H1 (cell line): ENCODE data around the gene MSN. TPM values are rescaled to one million over a fixed set of nuclear protein-coding genes. Genes with fewer than 3 reads are reported as not detected.

Experiments used
- CTCF ChIA-PET: fragments of 300-600 bp; sonication (Branson Sonifier 250); formaldehyde crosslinking; loops from one replicate; lab custom pipeline; 2021; ENCODE audit not compliant: partially characterized antibody; lab: Charles Lee
- POLR2A ChIA-PET: fragments of 300-600 bp; sonication (Branson Sonifier 250); formaldehyde crosslinking; loops from one replicate; lab custom pipeline; 2021; ENCODE audit warnings: inconsistent platforms; ENCODE audit not compliant: partially characterized antibody; lab: Charles Lee
- DNase-seq, 2 experiments: peaks; one replicate each; pipeline versions ENCODE4 v3.0.0 to v3.0.0-alpha.2; 2010 to 2022; ENCODE audit warnings: low spot score in 2 of 2, low read depth in 1 of 2, mixed read lengths in 1 of 2
- FAIRE-seq: peaks from 2 replicates; lab custom pipeline; 2011; peaks lifted over from hg19 to GRCh38; lab: Jason Lieb, UNC
- H2AFZ ChIP-seq: 2 replicates; pipeline ENCODE4 v1.8.1; 2012; ENCODE audit warnings: low read length, inconsistent platforms
- H2AK5ac ChIP-seq: 2 replicates; pipeline ENCODE4 v1.6.1; 2013; ENCODE audit warnings: low read depth, low read length
- H2BK120ac ChIP-seq: replicated peaks from 2 replicates; pipeline ENCODE3; 2013; ENCODE audit warnings: low read depth, low read length, inconsistent platforms
- H2BK12ac ChIP-seq: 2 replicates; pipeline ENCODE4 v1.6.1; 2013; ENCODE audit warnings: low read depth, low read length
- H2BK15ac ChIP-seq: 2 replicates; pipeline ENCODE4 v1.6.1; 2013; ENCODE audit warnings: low read length
- H2BK20ac ChIP-seq: 2 replicates; pipeline ENCODE4 v1.6.1; 2013; ENCODE audit warnings: low read length
- H2BK5ac ChIP-seq: 2 replicates; pipeline ENCODE4 v1.6.1; 2013; ENCODE audit warnings: low read depth, low read length
- H3K14ac ChIP-seq: 2 replicates; pipeline ENCODE4 v1.6.1; 2013; ENCODE audit warnings: inconsistent platforms; ENCODE audit not compliant: insufficient read length
- H3K18ac ChIP-seq: 2 replicates; pipeline ENCODE4 v1.6.1; 2013; ENCODE audit warnings: low read length; ENCODE audit errors: extremely low read depth
- H3K23ac ChIP-seq: 2 replicates; pipeline ENCODE4 v1.6.1; 2013; ENCODE audit warnings: inconsistent platforms; ENCODE audit not compliant: insufficient read length
- H3K23me2 ChIP-seq: 2 replicates; pipeline ENCODE4 v1.6.1; 2013; ENCODE audit warnings: low read depth, low read length
- H3K27ac ChIP-seq: 2 replicates; pipeline ENCODE4 v1.6.1; 2011; ENCODE audit warnings: low read depth, low read length, inconsistent platforms
- H3K27me3 ChIP-seq, 4 experiments: replicated peaks in 1 of 4; 1 replicate in 1 of 4; 2 replicates in 3 of 4; pipeline versions ENCODE4 v1.6.1 to v1.8.1; 2011 to 2013; ENCODE audit warnings: low read length in 3 of 4, mild to moderate bottlenecking in 3 of 4, inconsistent platforms in 2 of 4, mixed read lengths in 2 of 4, moderate library complexity in 1 of 4; ENCODE audit not compliant: control insufficient read depth in 3 of 4, insufficient read depth in 3 of 4; ENCODE audit errors: extremely low read depth in 1 of 4
- H3K36me3 ChIP-seq, 4 experiments: 2 replicates each; pipeline versions ENCODE4 v1.6.1 to v1.8.1; 2011 to 2013; ENCODE audit warnings: mild to moderate bottlenecking in 4 of 4, low read length in 3 of 4, moderate library complexity in 2 of 4, control low read depth in 1 of 4, inconsistent platforms in 1 of 4; ENCODE audit not compliant: insufficient read depth in 4 of 4, control insufficient read depth in 2 of 4
- H3K4ac ChIP-seq: replicated peaks from 2 replicates; pipeline ENCODE3; 2013; ENCODE audit warnings: low read length, low read depth, mixed read lengths, inconsistent platforms; ENCODE audit not compliant: insufficient read length
- H3K4me1 ChIP-seq, 4 experiments: replicated peaks in 1 of 4; 1 replicate in 1 of 4; 2 replicates in 3 of 4; pipeline versions ENCODE4 v1.6.1 to v1.8.1; 2011 to 2013; ENCODE audit warnings: low read length in 3 of 4, inconsistent platforms in 2 of 4, mixed read lengths in 1 of 4; ENCODE audit not compliant: insufficient read depth in 4 of 4, control insufficient read depth in 3 of 4
- H3K4me2 ChIP-seq, 2 experiments: 2 replicates each; pipeline versions ENCODE4 v1.6.1 to v1.8.1; 2011 to 2013; ENCODE audit warnings: low read depth in 2 of 2, low read length in 2 of 2, control low read depth in 1 of 2, inconsistent platforms in 1 of 2, mild to moderate bottlenecking in 1 of 2; ENCODE audit not compliant: insufficient read depth in 1 of 2
- H3K4me3 ChIP-seq, 4 experiments: fragments of 200-600, 300-600 bp in 1 of 4; sonication (generic), shearing (Covaris generic), sonication (Bioruptor Twin) in 1 of 4; 2 replicates each; pipeline versions ENCODE4 v1.5.1 to v1.8.1; 2011 to 2016; ENCODE audit warnings: low read length in 4 of 4, low read depth in 3 of 4, control low read depth in 2 of 4, inconsistent platforms in 2 of 4, mild to moderate bottlenecking in 2 of 4, mixed read lengths in 1 of 4, moderate library complexity in 1 of 4; ENCODE audit not compliant: insufficient read depth in 2 of 4; ENCODE audit errors: extremely low read depth in 1 of 4
- H3K56ac ChIP-seq: replicated peaks from 2 replicates; pipeline ENCODE3; 2013; ENCODE audit warnings: low read depth, mild to moderate bottlenecking, mixed read lengths, low read length, inconsistent platforms; ENCODE audit not compliant: insufficient read length
- H3K79me1 ChIP-seq: 2 replicates; pipeline ENCODE4 v1.6.1; 2013; ENCODE audit warnings: low read depth, low read length, control low read depth
- H3K79me2 ChIP-seq, 2 experiments: 2 replicates each; pipeline versions ENCODE4 v1.6.1 to v1.8.1; 2012 to 2013; ENCODE audit warnings: low read length in 2 of 2, mild to moderate bottlenecking in 2 of 2, inconsistent platforms in 1 of 2; ENCODE audit not compliant: insufficient read depth in 2 of 2, control insufficient read depth in 1 of 2
- H3K9ac ChIP-seq, 4 experiments: replicated peaks in 1 of 4; 1 replicate in 1 of 4; 2 replicates in 3 of 4; pipeline versions ENCODE4 v1.6.1 to v1.8.1; 2011 to 2013; ENCODE audit warnings: low read depth in 3 of 4, low read length in 3 of 4, control low read depth in 2 of 4, mild to moderate bottlenecking in 2 of 4, moderate library complexity in 2 of 4, inconsistent platforms in 1 of 4; ENCODE audit errors: extremely low read depth in 1 of 4
- H3K9me3 ChIP-seq, 2 experiments: 2 replicates each; pipeline versions ENCODE4 v1.6.1 to v1.8.1; 2012 to 2013; ENCODE audit warnings: mild to moderate bottlenecking in 2 of 2, moderate library complexity in 2 of 2, control low read depth in 1 of 2, inconsistent platforms in 1 of 2, low read depth in 1 of 2, low read length in 1 of 2, mixed read lengths in 1 of 2; ENCODE audit not compliant: insufficient read depth in 2 of 2
- H4K20me1 ChIP-seq, 2 experiments: replicated peaks in 1 of 2; 2 replicates each; pipeline versions ENCODE3 to v1.8.1; 2011 to 2013; ENCODE audit warnings: inconsistent platforms in 2 of 2, low read length in 2 of 2, mild to moderate bottlenecking in 1 of 2; ENCODE audit not compliant: insufficient read depth in 2 of 2, control insufficient read depth in 1 of 2
- H4K5ac ChIP-seq: 2 replicates; pipeline ENCODE4 v1.6.1; 2013; ENCODE audit warnings: low read length, low read depth, mixed read lengths, inconsistent platforms; ENCODE audit not compliant: insufficient read length
- H4K8ac ChIP-seq: 2 replicates; pipeline ENCODE4 v1.8.0; 2013; ENCODE audit warnings: mild to moderate bottlenecking, moderate library complexity, low read length, inconsistent platforms; ENCODE audit not compliant: insufficient read depth; ENCODE audit errors: extremely low read depth
- H4K91ac ChIP-seq: replicated peaks from 2 replicates; pipeline ENCODE3; 2013; ENCODE audit warnings: low read length, mixed read lengths, inconsistent platforms; ENCODE audit not compliant: insufficient read length
- CBX5 ChIP-seq: fragments of 300-800, 300-1000 bp; sonication (generic); IDR thresholded peaks from 2 replicates; pipeline ENCODE4 v1.7.1; 2016; ENCODE audit warnings: antibody characterized with exemption, low read length, low read depth
- CBX8 ChIP-seq: fragments of 300-800, 300-1000 bp; sonication (generic); IDR thresholded peaks from 2 replicates; pipeline ENCODE4 v1.7.1; 2016; ENCODE audit warnings: low read depth, low read length, borderline replicate concordance
- HDAC6 ChIP-seq: IDR thresholded peaks from one replicate; pipeline ENCODE4 v1.7.1; 2012; ENCODE audit warnings: low read depth, mild to moderate bottlenecking, inconsistent platforms, low read length, moderate library complexity
- KDM1A ChIP-seq: fragments of 200-600, 300-600 bp; sonication (generic); IDR thresholded peaks from 2 replicates; pipeline ENCODE4 v1.7.1; 2016; ENCODE audit warnings: mild to moderate bottlenecking, low read length, borderline replicate concordance
- KDM5A ChIP-seq: fragments of 200-600 bp; IDR thresholded peaks from 2 replicates; pipeline ENCODE4 v1.7.1; 2012; ENCODE audit warnings: mild to moderate bottlenecking, low read length, inconsistent platforms, mixed read lengths
- PHF8 ChIP-seq: fragments of 200-600 bp; sonication (generic); conservative IDR thresholded peaks from 2 replicates; pipeline ENCODE4 v1.7.1; 2012; ENCODE audit warnings: low read depth, mild to moderate bottlenecking, inconsistent platforms, low read length, moderate library complexity
- SUZ12 ChIP-seq: fragments of 200-600 bp; sonication (generic); IDR thresholded peaks from 2 replicates; pipeline ENCODE4 v1.6.1; 2012; ENCODE audit warnings: mild to moderate bottlenecking, inconsistent platforms, low read length, moderate library complexity, mixed read lengths
- WGBS, 2 experiments: shearing (Covaris generic) in 1 of 2; methylation state at CpG; one replicate each; pipeline versions ENCODE4 v1.1.6 to v1.1.7; 2013 to 2015; ENCODE audit warnings: low lambda C conversion rate in 2 of 2, mixed read lengths in 2 of 2, inconsistent platforms in 1 of 2, low coverage in 1 of 2, missing lambda C conversion rate in 1 of 2; ENCODE audit not compliant: insufficient replicate concordance in 2 of 2, insufficient coverage in 1 of 2, insufficient read length in 1 of 2; ENCODE audit errors: extremely low coverage in 1 of 2, missing lambda C conversion rate in 1 of 2; 5-methylcytosine and 5-hydroxymethylcytosine counted together
- polyA plus RNA-seq, 7 experiments: library from polyadenylated mRNA; depleted of rRNA in 3 of 7; stranded (reverse) in 5 of 7; unstranded in 2 of 7; fragments of >200 nt in 5 of 7; fragments of 200-250 nt in 2 of 7; gene quantifications; 1 replicate in 5 of 7; 2 replicates in 1 of 7; 4 replicates in 1 of 7; pipeline versions ENCODE4 v1.2.1 to v1.2.3, GENCODE V29; 2011 to 2013; ENCODE audit warnings: missing spikeins in 2 of 7, mixed read lengths in 2 of 7
- total RNA-seq: library from RNA; stranded (reverse); fragmentation: NEBNext Ultra II Directional; extraction: Animal tissue kit (Norgen Biotek cat#: 25700); gene quantifications from 2 replicates; pipeline ENCODE4 v1.2.1, GENCODE V29; 2021

Gene MSN
- total and polyA plus RNA-seq, 2 of the 8 experiments (the other 6 are each of a cell fraction or from before 2014, with no cell fraction given) = 112 to 133 TPM

DNA sequence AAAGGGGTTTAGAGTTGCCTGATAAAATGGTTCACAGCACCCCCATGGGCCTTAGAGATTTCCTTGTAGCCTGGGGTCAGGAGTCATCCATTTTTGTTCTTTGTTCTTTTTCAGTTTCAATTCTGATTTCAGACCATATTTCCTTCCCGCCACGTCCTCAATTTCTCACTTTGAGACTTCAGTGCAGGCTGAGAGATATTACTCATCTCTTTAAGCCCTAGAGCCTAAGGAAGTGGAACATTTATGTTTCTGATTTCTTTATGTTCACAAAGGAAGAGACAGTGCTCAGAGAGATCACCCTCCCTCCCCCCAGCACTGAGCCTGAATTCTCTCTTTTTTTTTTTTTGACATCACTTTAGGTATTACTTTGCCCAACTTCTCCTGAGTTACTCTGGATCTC, 56.3 kb downstream of the MSN start:
- Histone ChIP-seq H3K79me1 (no peaks in the 10 kb centered on the region), H3K9me3 (no peaks in the 10 kb centered on the region), H2BK5ac (no peak overlapping the region), H3K4me1 (peaks cover 0 to 2% (median under 1%) of the 10 kb centered on the region in 4 experiments; a peak in 2 of 7 replicates), H2AFZ (no peak overlapping the region), H3K14ac (no peak overlapping the region), H3K18ac (no peak overlapping the region), H2BK120ac (no peak overlapping the region), H4K91ac (no peak overlapping the region), H2AK5ac (no peak overlapping the region), H4K20me1 (peaks cover 0 to 4% of the 10 kb centered on the region in 2 experiments), H2BK20ac (no peak overlapping the region), H3K36me3 (no peaks in the 10 kb centered on the region; a peak in 1 of 8 replicates), H3K4me3 (no peak overlapping the region), H2BK15ac (no peak overlapping the region), H4K5ac (no peak overlapping the region), H2BK12ac (no peak overlapping the region), H3K4me2 (no peak overlapping the region), H3K4ac (no peak overlapping the region), H3K23me2 (no peaks in the 10 kb centered on the region), H3K56ac (no peak overlapping the region), H3K79me2 (no peaks in the 10 kb centered on the region), H3K27ac (no peak overlapping the region), H4K8ac (no peak overlapping the region), H3K9ac (no peak overlapping the region), H3K27me3 (no peaks in the 10 kb centered on the region), H3K23ac (no peak overlapping the region)
- 92% methylated on average over 2 of the region's 2 CpGs; no CpG with 5 or more reads in 1 of the 2 experiments for WGBS, 2 experiments
- DNase-seq (no peak), FAIRE-seq (no peak)
- ChIA-PET POLR2A (no interaction called here), CTCF (interaction anchor here (1.8 kb wide), 1 partner anchor 142 kb away, joined by 5 read pairs; no protein-coding TSS in a partner anchor)
- TF ChIP-seq HDAC6 (no peak), KDM1A (no peak), KDM5A (no peak), CBX5 (no peak), CBX8 (no peak), SUZ12 (no peak), PHF8 (no peak)
